HepG2 (cell line): ENCODE results near the gene SPRED2. TPM values are rescaled to one million over a fixed set of nuclear protein-coding genes. Genes with fewer than 3 reads are reported as not detected.

ENCODE experiments used
- BCL6 ChIP-seq: IDR thresholded peaks from 2 replicates; pipeline ENCODE4 v1.6.1; 2016; ENCODE audit warnings: missing genetic modification reagents, missing compliant biosample characterization
- HNF4G ChIP-seq, 2 experiments: sonication (generic) in 1 of 2; formaldehyde crosslinking in 1 of 2; IDR thresholded peaks; 2 replicates each; pipeline versions ENCODE4 v1.4.0 to v1.6.1; 2011 to 2020; ENCODE audit warnings: borderline replicate concordance in 2 of 2, low read depth in 2 of 2, mild to moderate bottlenecking in 2 of 2, low read length in 1 of 2, missing genetic modification reagents in 1 of 2, moderate library complexity in 1 of 2
- ISX ChIP-seq: sonication (generic); formaldehyde crosslinking; conservative IDR thresholded peaks from 2 replicates; pipeline ENCODE4 v1.5.0; 2020; ENCODE audit warnings: missing genetic modification reagents
- KDM3A ChIP-seq: IDR thresholded peaks from 2 replicates; pipeline ENCODE4 v1.6.1; 2018; ENCODE audit warnings: low read depth, missing compliant biosample characterization
- MTA3 ChIP-seq: sonication (generic); formaldehyde crosslinking; IDR thresholded peaks from 2 replicates; pipeline ENCODE4 v1.4.0; 2020; ENCODE audit warnings: missing genetic modification reagents
- NONO ChIP-seq, 2 experiments: fragments of 450-650 bp in 1 of 2; sonication (generic) in 1 of 2; formaldehyde crosslinking in 1 of 2; IDR thresholded peaks in 1 of 2; conservative IDR thresholded peaks in 1 of 2; 2 replicates each; pipeline versions ENCODE4 v1.6.1 to v1.8.0; 2017 to 2022; ENCODE audit warnings: mild to moderate bottlenecking in 1 of 2, missing genetic modification reagents in 1 of 2, moderate library complexity in 1 of 2
- PLSCR1 ChIP-seq: sonication (generic); formaldehyde crosslinking; IDR thresholded peaks from 2 replicates; pipeline ENCODE4 v1.5.0; 2020; ENCODE audit warnings: missing genetic modification reagents, mild to moderate bottlenecking, borderline replicate concordance
- SCMH1 ChIP-seq: sonication (generic); formaldehyde crosslinking; IDR thresholded peaks from 2 replicates; pipeline ENCODE4 v1.9.0; 2021; ENCODE audit warnings: missing genetic modification reagents, mild to moderate bottlenecking, borderline replicate concordance
- SMAD9 ChIP-seq: sonication (generic); formaldehyde crosslinking; IDR thresholded peaks from 2 replicates; pipeline ENCODE4 v1.5.1; 2020; ENCODE audit warnings: mild to moderate bottlenecking, missing genetic modification reagents
- SP5 ChIP-seq: IDR thresholded peaks from 2 replicates; pipeline ENCODE4 v1.6.1; 2016; ENCODE audit warnings: low read depth, borderline replicate concordance
- TOE1 ChIP-seq: sonication (generic); formaldehyde crosslinking; IDR thresholded peaks from 2 replicates; pipeline ENCODE4 v1.4.0; 2020; ENCODE audit warnings: mild to moderate bottlenecking, missing genetic modification reagents
- ZEB1 ChIP-seq: IDR thresholded peaks from 2 replicates; pipeline ENCODE4 v1.6.1; 2012; ENCODE audit warnings: mild to moderate bottlenecking, low read depth, inconsistent platforms; ENCODE audit not compliant: insufficient replicate concordance
- ZFP1 ChIP-seq: IDR thresholded peaks from 2 replicates; pipeline ENCODE4 v1.6.1; 2016
- ZIK1 ChIP-seq: sonication (generic); formaldehyde crosslinking; IDR thresholded peaks from 2 replicates; pipeline ENCODE4 v1.5.0; 2020; ENCODE audit warnings: mild to moderate bottlenecking, low read depth, missing genetic modification reagents, borderline replicate concordance
- ZNF143 ChIP-seq: sonication (generic); formaldehyde crosslinking; IDR thresholded peaks from 2 replicates; pipeline ENCODE4 v1.4.0; 2020; ENCODE audit warnings: missing genetic modification reagents
- ZNF431 ChIP-seq: sonication (generic); formaldehyde crosslinking; IDR thresholded peaks from 2 replicates; pipeline ENCODE4 v1.9.0; 2022; ENCODE audit warnings: missing genetic modification reagents, low read depth, mild to moderate bottlenecking, borderline replicate concordance
- ZNF484 ChIP-seq: sonication (generic); formaldehyde crosslinking; IDR thresholded peaks from 2 replicates; pipeline ENCODE4 v1.5.1; 2020; ENCODE audit warnings: mild to moderate bottlenecking, low read depth, missing genetic modification reagents, borderline replicate concordance
- ZNF563 ChIP-seq: sonication (generic); formaldehyde crosslinking; IDR thresholded peaks from 2 replicates; pipeline ENCODE4 v1.8.0; 2022; ENCODE audit warnings: mild to moderate bottlenecking, moderate library complexity, missing genetic modification reagents
- ZNF788 ChIP-seq: sonication (generic); formaldehyde crosslinking; IDR thresholded peaks from 2 replicates; pipeline ENCODE4 v1.5.0; 2020; ENCODE audit warnings: mild to moderate bottlenecking, missing genetic modification reagents, borderline replicate concordance
- ZSCAN20 ChIP-seq: sonication (generic); formaldehyde crosslinking; IDR thresholded peaks from 2 replicates; pipeline ENCODE4 v1.4.0; 2020; ENCODE audit warnings: missing genetic modification reagents, mild to moderate bottlenecking, borderline replicate concordance
- ZSCAN22 ChIP-seq: sonication (generic); formaldehyde crosslinking; IDR thresholded peaks from 2 replicates; pipeline ENCODE4 v1.4.0; 2020; ENCODE audit warnings: mild to moderate bottlenecking, missing genetic modification reagents
- ZSCAN25 ChIP-seq: sonication (generic); formaldehyde crosslinking; IDR thresholded peaks from 2 replicates; pipeline ENCODE4 v1.8.0; 2022; ENCODE audit warnings: mild to moderate bottlenecking, missing genetic modification reagents
- polyA plus RNA-seq, 8 experiments: library from polyadenylated mRNA; depleted of rRNA in 3 of 8; stranded (reverse) in 7 of 8; unstranded in 1 of 8; fragments of >200 nt; fragmentation: Illumina TruSeq in 4 of 8; extraction: Trizol in 4 of 8; gene quantifications; 2 replicates each; pipeline versions ENCODE4 v1.2.1 to v1.2.3, GENCODE V29; 2011 to 2016; ENCODE audit warnings: low read depth in 4 of 8, missing spikeins in 1 of 8, mixed read lengths in 1 of 8; ENCODE audit not compliant: insufficient read depth in 1 of 8
- total RNA-seq, 5 experiments: library from RNA; depleted of rRNA; stranded (reverse); fragments of >200 nt; fragmentation: Illumina TruSeq; extraction: Trizol; gene quantifications; 2 replicates each; pipeline ENCODE4 v1.2.3, GENCODE V29; 2016; ENCODE audit warnings: low read depth in 1 of 5
- TF ChIP-seq, protein P1 (sequence below): sonication (generic); formaldehyde crosslinking; IDR thresholded peaks from 2 replicates; pipeline ENCODE4 v1.4.0; 2020; ENCODE audit warnings: missing genetic modification reagents, borderline replicate concordance
- TF ChIP-seq, protein P2 (sequence below): sonication (generic); formaldehyde crosslinking; IDR thresholded peaks from 2 replicates; pipeline ENCODE4 v1.5.0; 2020; ENCODE audit warnings: missing genetic modification reagents, mild to moderate bottlenecking, borderline replicate concordance
- TF ChIP-seq, protein P3 (sequence below): fragments of 450-650 bp; IDR thresholded peaks from 2 replicates; pipeline ENCODE4 v1.6.1; 2016

Gene SPRED2
- total and polyA plus RNA-seq, 2 of the 13 experiments (the other 11 are each of a cell fraction or from before 2014, with no cell fraction given), result 13.0 to 37.0 TPM

GRCh38 chr2:65435625-65436168 lies 3.3 kb upstream of the SPRED2 start (continued):
- TF ChIP-seq, protein P1, sequence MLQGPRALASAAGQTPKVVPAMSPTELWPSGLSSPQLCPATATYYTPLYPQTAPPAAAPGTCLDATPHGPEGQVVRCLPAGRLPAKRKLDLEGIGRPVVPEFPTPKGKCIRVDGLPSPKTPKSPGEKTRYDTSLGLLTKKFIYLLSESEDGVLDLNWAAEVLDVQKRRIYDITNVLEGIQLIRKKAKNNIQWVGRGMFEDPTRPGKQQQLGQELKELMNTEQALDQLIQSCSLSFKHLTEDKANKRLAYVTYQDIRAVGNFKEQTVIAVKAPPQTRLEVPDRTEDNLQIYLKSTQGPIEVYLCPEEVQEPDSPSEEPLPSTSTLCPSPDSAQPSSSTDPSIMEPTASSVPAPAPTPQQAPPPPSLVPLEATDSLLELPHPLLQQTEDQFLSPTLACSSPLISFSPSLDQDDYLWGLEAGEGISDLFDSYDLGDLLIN, result no peak; the same call in 1 of the 2 replicates
- TF ChIP-seq, protein P2, sequence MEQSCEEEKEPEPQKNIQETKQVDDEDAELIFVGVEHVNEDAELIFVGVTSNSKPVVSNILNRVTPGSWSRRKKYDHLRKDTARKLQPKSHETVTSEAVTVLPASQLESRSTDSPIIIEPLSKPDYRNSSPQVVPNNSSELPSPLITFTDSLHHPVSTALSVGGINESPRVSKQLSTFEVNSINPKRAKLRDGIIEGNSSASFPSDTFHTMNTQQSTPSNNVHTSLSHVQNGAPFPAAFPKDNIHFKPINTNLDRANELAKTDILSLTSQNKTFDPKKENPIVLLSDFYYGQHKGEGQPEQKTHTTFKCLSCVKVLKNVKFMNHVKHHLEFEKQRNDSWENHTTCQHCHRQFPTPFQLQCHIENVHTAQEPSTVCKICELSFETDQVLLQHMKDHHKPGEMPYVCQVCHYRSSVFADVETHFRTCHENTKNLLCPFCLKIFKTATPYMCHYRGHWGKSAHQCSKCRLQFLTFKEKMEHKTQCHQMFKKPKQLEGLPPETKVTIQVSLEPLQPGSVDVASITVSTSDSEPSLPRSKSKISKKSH (CRISPR knock-in tag), result peak; percentile 52; the same call in 1 of the 2 replicates
- TF ChIP-seq NONO (IDR thresholded peaks at IDR 0.05), result no peak
- TF ChIP-seq NONO (CRISPR knock-in tag; conservative IDR thresholded peaks at IDR 0.05), result peak; percentile 40; the same call in 1 of the 2 replicates
- TF ChIP-seq MTA3 (CRISPR knock-in tag), result no peak
- peak; percentile 79; the same call in 1 of the 2 replicates for TF ChIP-seq ZSCAN20 (CRISPR knock-in tag)
- 0 out of 2 replicates have a peak, but pooled peaks have one; percentile 38 for TF ChIP-seq SP5 (CRISPR knock-in tag)
- peak; percentile 86 for TF ChIP-seq ZEB1
- no peak for TF ChIP-seq SCMH1 (CRISPR knock-in tag)
- TF ChIP-seq ZIK1 (CRISPR knock-in tag), result no peak; the same call in 1 of the 2 replicates
- TF ChIP-seq HNF4G (IDR thresholded peaks at IDR 0.05; ENCODE audit: borderline replicate concordance, low read depth, low read length), result peak; percentile 72; the same call in 1 of the 2 replicates
- TF ChIP-seq HNF4G (CRISPR knock-in tag; IDR thresholded peaks at IDR 0.05; ENCODE audit: borderline replicate concordance, low read depth), result no peak
- no peak; the same call in 1 of the 2 replicates for TF ChIP-seq ZFP1
- no peak; the same call in 1 of the 2 replicates for TF ChIP-seq ZNF563 (CRISPR knock-in tag)
- peak; percentile 72; the same call in 1 of the 2 replicates for TF ChIP-seq KDM3A (CRISPR knock-in tag)
- peak; percentile 78 for TF ChIP-seq ZNF788 (CRISPR knock-in tag)
- TF ChIP-seq ZNF143 (CRISPR knock-in tag), result no peak
- TF ChIP-seq ISX, result peak; percentile 68; the same call in 1 of the 2 replicates
- no peak for TF ChIP-seq ZNF484 (CRISPR knock-in tag)
- TF ChIP-seq PLSCR1 (CRISPR knock-in tag), result no peak; the same call in 1 of the 2 replicates
- 0 out of 2 replicates have a peak, but pooled peaks have one; percentile 39 for TF ChIP-seq BCL6 (CRISPR knock-in tag)
- no peak for TF ChIP-seq TOE1 (CRISPR knock-in tag)
- TF ChIP-seq, protein P3, sequence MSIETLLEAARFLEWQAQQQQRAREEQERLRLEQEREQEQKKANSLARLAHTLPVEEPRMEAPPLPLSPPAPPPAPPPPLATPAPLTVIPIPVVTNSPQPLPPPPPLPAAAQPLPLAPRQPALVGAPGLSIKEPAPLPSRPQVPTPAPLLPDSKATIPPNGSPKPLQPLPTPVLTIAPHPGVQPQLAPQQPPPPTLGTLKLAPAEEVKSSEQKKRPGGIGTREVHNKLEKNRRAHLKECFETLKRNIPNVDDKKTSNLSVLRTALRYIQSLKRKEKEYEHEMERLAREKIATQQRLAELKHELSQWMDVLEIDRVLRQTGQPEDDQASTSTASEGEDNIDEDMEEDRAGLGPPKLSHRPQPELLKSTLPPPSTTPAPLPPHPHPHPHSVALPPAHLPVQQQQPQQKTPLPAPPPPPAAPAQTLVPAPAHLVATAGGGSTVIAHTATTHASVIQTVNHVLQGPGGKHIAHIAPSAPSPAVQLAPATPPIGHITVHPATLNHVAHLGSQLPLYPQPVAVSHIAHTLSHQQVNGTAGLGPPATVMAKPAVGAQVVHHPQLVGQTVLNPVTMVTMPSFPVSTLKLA, result no peak
- peak; percentile 72; the same call in 1 of the 2 replicates for TF ChIP-seq ZSCAN25 (CRISPR knock-in tag)
- TF ChIP-seq SMAD9 (CRISPR knock-in tag), result no peak
- TF ChIP-seq ZNF431, result no peak
- TF ChIP-seq ZSCAN22, result 0 out of 2 replicates have a peak, but pooled peaks have one; percentile 22
